HG03442 (cell line): Measurements from ENCODE around the gene SYMPK.
"Not testable (repeated sequence)": the region's sequence is repeated elsewhere in the genome, so short reads cannot be mapped to it uniquely, and the experiment has no call there.

Experiments
- ATAC-seq: cut with Tn5 transposase; IDR thresholded peaks from one replicate; pipeline ENCODE4 v1.9.1; 2021; ENCODE audit warnings: mild to moderate bottlenecking, moderate library complexity; ENCODE audit not compliant: unreplicated experiment

The SYMPK gene

GRCh38 chr19:45870798-45871197, 7.9 kb upstream of the SYMPK start:
- no peak for ATAC-seq

GRCh38 chr19:45867241-45867640, 4.3 kb upstream of the SYMPK start:
- not testable (repeated sequence) for ATAC-seq

GRCh38 chr19:45866400-45867176, 3.6 kb upstream of the SYMPK start:
- no peak for ATAC-seq

- no peak for ATAC-seq
Measured at GRCh38 chr19:45865269-45865948, 2.5 kb upstream of the SYMPK start.

DNA sequence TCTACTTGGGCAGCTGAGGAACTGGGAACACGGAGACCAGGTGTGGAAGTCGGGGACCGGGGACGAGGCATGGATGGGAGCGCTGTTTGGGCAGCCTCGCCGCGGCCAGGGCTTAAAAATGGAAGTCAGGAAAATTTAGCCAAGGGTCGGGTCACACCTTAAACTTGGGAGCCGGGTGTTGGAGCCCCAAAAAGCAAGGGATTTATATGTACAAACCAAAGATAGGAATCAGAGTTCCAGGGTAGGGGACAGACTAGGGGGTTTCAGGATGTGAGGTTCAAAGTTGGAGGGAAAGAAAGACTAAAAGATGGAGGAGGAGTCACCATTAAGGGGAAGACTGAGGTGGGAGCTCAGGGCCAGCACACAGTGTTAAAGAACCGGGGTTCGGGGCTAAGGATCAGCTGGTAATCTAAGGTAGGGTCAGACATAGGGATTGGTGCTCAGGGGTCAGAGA, 1.7 kb upstream of the SYMPK start:
- no peak for ATAC-seq

GRCh38 chr19:45863840-45864628, 1.1 kb upstream of the SYMPK start, which contains the start of gene FOXA3:
Gene FOXA3, plus strand, starts transcription at chr19:45864326. Its CDS starts 131 bp downstream, at chr19:45864457.
- ATAC-seq: peak; percentile 31

GRCh38 chr19:45863335-45863839, 440 bp upstream of the SYMPK start:
- ATAC-seq: no peak

- no peak for ATAC-seq
Measured at GRCh38 chr19:45862271-45862563, 730 bp downstream of the SYMPK start.

GRCh38 chr19:45860359-45861259, 2.3 kb downstream of the SYMPK start:
- ATAC-seq: no peak

DNA sequence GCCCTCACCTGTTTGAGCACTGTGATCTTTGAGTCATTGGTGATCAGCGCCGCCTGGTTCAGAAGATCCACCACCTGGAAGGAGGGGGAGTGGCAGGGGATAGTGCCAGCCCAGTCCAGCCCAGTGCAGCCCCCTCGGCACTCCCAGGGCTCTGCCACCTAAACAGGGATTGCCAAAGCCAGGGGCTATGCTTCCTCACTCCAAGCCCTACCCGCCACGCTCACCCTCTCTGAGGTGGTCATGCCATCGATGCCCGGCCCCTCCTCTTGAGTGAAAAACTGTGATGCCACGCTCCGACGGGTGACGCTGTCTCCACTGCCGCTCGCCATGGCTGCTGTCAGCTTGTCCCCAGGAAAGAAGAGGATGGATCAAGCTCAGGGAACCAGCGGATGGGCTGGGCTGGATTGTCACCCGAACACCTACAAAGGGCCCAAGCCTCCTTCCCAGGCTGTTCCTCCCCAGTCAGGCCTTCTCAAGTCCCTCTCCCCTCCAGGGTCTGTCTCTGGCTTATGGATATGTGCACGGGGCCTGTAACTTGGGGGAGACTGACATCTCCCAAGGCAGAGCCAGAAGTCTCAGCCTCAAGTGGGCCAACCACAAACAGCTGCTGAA, 8.7 kb downstream of the SYMPK start:
- no peak for ATAC-seq

GRCh38 chr19:45852983-45853382, 10.0 kb downstream of the SYMPK start:
- ATAC-seq: no peak

GRCh38 chr19:45852145-45852750, 10.7 kb downstream of the SYMPK start:
- no peak for ATAC-seq

DNA sequence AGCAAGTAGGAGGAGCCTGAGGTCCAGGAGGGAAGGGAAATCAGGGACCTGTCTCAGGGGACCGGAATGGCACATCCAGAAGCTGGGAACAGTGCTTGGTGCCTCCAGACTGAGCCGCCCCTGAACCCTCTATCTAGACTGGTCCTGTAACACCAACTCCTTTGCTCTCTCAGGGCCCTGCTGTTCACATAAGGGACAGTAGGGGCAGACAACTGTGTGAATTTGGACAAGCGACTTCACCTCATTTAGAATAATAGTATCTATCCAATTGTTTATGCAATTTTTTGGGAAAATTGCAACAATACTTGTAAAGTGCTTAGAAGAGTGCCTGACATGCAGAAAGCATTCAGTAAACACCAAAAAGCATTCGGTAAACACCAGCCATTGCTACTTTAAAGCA, 14.0 kb downstream of the SYMPK start:
- ATAC-seq: no peak

DNA sequence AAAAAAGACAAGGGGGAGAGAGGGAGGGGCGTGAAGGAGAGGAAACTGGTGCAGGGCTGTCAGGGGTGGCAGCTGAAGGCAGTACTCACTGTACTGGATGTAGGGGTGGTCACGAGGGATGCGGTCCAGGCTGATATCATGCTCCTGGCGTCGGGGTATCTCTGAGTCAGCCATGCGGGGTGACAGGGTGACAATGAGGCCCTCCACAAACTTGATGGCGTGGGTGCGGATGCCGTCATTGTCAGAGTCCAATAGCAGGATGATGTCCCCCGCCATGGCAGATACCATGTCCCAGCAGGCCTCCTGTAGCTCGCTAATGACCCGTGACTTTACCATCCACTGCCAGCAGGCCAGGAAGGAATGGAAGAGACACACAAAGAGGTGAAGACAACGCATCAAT, 15.3 kb downstream of the SYMPK start:
- ATAC-seq: no peak

- ATAC-seq: no peak
Measured at GRCh38 chr19:45842198-45842597, 20.7 kb downstream of the SYMPK start.

DNA sequence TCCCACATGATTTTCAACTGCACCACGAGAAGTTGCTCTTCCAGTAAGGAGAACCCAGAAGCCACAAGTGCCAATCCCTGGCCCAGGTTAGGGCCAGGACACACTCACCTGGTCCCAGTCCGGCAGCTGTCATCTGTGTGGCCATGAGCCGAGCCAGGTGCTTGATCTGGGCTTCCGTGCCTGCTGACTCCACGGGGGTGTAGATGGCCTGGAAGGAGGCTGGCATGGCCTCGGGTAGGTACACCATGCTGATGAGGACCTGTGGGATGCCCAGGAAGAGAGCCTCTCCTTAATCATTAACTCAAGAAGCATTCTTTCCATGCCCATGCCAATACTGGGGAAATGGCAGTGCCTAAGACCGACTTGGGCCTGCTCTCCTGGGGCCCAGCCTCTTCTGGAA, 28.0 kb downstream of the SYMPK start:
- no peak for ATAC-seq

DNA sequence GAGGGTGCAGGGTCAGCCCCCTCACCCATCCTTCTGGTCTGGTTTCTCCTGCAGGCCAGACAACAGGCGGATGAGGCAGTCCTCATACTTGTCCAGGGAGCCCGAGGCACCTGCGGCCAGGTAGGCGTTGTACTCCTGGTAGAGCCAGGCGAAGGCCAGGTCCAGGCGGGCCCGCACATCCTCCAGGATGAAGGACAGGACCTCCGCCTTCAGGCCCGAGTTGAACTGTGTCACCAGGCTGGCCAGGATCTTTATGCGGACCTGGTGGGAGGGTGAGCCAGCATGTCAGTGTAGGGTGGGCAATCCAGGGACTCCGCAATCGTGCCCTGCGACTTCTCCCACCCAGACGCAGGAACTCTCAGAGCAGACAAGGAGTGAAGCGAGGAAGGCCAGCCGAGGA, 34.0 kb downstream of the SYMPK start:
- ATAC-seq: no peak

DNA sequence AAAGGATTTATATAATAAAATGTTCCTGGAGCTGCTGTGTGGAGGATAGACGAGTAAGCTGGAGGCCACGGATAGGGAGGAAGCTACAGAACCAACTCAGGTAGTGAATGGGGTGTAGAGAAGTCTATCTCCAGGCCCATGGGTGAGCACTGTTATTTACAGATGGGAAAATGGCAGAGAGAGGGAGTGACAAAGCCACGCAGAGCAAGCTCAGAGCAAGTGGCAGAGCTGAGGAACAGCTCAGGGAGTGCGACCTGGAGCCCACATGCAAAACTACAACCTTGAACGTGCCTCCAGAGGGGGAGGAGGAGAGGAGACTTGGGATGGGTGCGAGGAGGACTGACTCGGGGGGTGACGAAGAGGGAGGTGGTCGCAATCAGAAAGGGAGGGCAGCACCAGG, 34.4 kb downstream of the SYMPK start:
- no peak for ATAC-seq

GRCh38 chr19:45827459-45828093, 35.4 kb downstream of the SYMPK start:
- ATAC-seq: no peak
